ENCODE measurements around the gene TLE5. TPM values are rescaled to one million over a fixed set of nuclear protein-coding genes. Genes with fewer than 3 reads are reported as not detected.
"Not testable (repeated sequence)": the region's sequence is repeated elsewhere in the genome, so short reads cannot be mapped to it uniquely, and the experiment has no call there.

Gene TLE5
- total and polyA plus RNA-seq, 7 donors, result 561 to 714 (median 588) TPM

DNA sequence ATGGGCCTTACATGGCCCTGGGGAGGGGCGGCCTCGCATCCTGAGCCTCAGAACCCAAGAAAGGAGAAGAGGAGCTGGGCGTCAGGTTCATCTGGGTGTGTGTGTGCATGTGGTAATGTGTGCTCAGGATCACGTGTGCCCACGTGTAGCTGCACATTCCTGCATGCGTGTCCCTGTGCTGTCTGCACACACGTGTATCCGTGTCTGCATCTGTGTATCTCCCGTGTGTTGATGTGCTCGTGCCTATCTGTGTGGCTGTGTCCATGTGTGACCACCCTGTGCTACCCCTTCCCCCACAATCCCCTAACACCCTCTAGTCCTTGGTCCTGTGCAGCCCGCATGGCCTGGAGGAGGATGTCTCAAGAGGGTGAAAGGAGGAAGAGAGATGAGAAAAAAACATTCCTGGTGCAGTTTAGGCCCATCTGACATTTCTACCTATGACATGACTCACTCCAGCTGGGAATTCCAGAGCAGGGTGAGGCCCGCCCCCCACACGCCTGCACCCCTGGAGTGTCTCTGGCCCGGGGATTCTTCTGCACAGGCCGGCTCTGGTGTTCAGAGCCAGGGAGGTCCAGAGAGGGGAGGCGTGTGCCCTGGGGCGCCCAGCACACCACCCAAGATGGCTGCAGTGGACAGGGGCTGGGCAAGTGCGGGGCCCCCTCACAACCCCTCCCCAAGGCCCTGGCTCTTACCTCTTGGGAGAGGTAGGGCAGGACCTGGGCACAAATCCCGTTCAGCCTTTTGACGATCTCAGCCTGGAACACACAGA lies 7.1 kb downstream of the TLE5 start:
- Histone ChIP-seq H3K4me3 (no peak overlapping the region), H3K27me3 (no peaks in the 10 kb centered on the region), H3K36me3 (peaks cover 17 to 64% (median 43%) of the 10 kb centered on the region in 4 donors), H3K27ac (peak overlapping the region; percentile 86 to 99 (median 96)), H3K9me3 (no peaks in the 10 kb centered on the region), H3K4me1 (peaks cover 4 to 57% (median 53%) of the 10 kb centered on the region in 4 donors)
- no peak for TF ChIP-seq CTCF (IDR thresholded peaks at IDR 0.05)
- no peak for TF ChIP-seq POLR2AphosphoS5 (IDR thresholded peaks at IDR 0.05)
- TF ChIP-seq POLR2A (IDR thresholded peaks at IDR 0.05), result no peak
- no peak for TF ChIP-seq EP300 (IDR thresholded peaks at IDR 0.05)
- 67 to 83% methylated on average over 20 of the region's 20 CpGs for WGBS, 2 donors
- intact Hi-C loops (cut with DNase I), result no loop called here
- no peak for DNase-seq

- 77 to 84% methylated on average over 4 of the region's 4 CpGs for WGBS, 2 donors
- DNase-seq, result no peak
- H3K9me3 ChIP-seq, result no peaks in the 10 kb centered on the region
- H3K27ac ChIP-seq, result peak overlapping the region; percentile 31 to 99 (median 67)
- TF ChIP-seq POLR2AphosphoS5 (IDR thresholded peaks at IDR 0.05), result no peak
- TF ChIP-seq CTCF (IDR thresholded peaks at IDR 0.05), result no peak
- TF ChIP-seq EP300 (IDR thresholded peaks at IDR 0.05), result no peak
- no peak for TF ChIP-seq POLR2A (IDR thresholded peaks at IDR 0.05)
- intact Hi-C loops (cut with DNase I), result no loop called here
- no peaks in the 10 kb centered on the region for H3K27me3 ChIP-seq
- peaks cover 13 to 57% (median 37%) of the 10 kb centered on the region in 4 donors for H3K36me3 ChIP-seq
- no peak overlapping the region for H3K4me3 ChIP-seq
- peaks cover 4 to 50% (median 46%) of the 10 kb centered on the region in 4 donors for H3K4me1 ChIP-seq
Measured at GRCh38 chr19:3054265-3054971, 7.9 kb downstream of the TLE5 start.

GRCh38 chr19:3053780-3054179 lies 8.5 kb downstream of the TLE5 start:
- intact Hi-C loops (cut with DNase I), result no loop called here
- Histone ChIP-seq H3K4me3 (no peak overlapping the region), H3K4me1 (peaks cover 4 to 43% (median 40%) of the 10 kb centered on the region in 4 donors), H3K27me3 (no peaks in the 10 kb centered on the region), H3K9me3 (no peaks in the 10 kb centered on the region), H3K36me3 (peaks cover 10 to 51% (median 30%) of the 10 kb centered on the region in 4 donors), H3K27ac (peak overlapping the region in 3 of 4 donors; percentile 31 to 96 (median 38))
- DNase-seq, result no peak
- WGBS, 2 donors, result 87 to 91% methylated on average over 21 of the region's 21 CpGs
- no peak for TF ChIP-seq POLR2A (IDR thresholded peaks at IDR 0.05)
- TF ChIP-seq POLR2AphosphoS5 (IDR thresholded peaks at IDR 0.05), result no peak
- TF ChIP-seq CTCF (IDR thresholded peaks at IDR 0.05), result no peak
- TF ChIP-seq EP300 (IDR thresholded peaks at IDR 0.05), result no peak

GRCh38 chr19:3053218-3053621 lies 9.1 kb downstream of the TLE5 start:
- WGBS, 2 donors, result 68 to 70% methylated on average over 15 of the region's 15 CpGs
- Histone ChIP-seq H3K9me3 (no peaks in the 10 kb centered on the region), H3K36me3 (peaks cover 10 to 45% (median 27%) of the 10 kb centered on the region in 4 donors), H3K27me3 (no peaks in the 10 kb centered on the region), H3K4me3 (no peak overlapping the region), H3K27ac (peak overlapping the region in 1 of 4 donors; percentile 96), H3K4me1 (peaks cover 4 to 39% (median 35%) of the 10 kb centered on the region in 4 donors)
- no peak for DNase-seq
- intact Hi-C loops (cut with DNase I), result no loop called here
- TF ChIP-seq CTCF (IDR thresholded peaks at IDR 0.05) (no peak), POLR2A (IDR thresholded peaks at IDR 0.05) (no peak), POLR2AphosphoS5 (IDR thresholded peaks at IDR 0.05) (no peak), EP300 (IDR thresholded peaks at IDR 0.05) (no peak)

DNA sequence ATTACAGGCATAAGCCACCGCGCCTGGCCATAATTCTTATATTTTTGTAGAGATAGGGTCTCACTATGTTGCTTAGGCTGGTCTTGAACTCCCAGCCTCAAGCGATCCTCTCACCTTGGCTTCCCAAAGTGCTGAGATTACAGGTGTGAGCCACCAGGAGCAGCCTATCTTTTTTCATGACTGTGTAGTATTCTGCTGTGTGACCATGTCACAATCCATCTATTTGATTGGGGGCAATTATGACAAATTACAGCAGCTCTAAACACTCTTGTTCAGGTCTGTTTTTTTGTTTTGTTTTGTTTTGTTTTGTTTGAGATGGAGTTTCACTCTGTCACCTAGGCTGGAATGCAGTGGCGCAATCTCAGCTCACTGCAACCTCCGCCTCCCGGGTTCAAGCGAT lies 12.3 kb downstream of the TLE5 start:
- H3K9me3 ChIP-seq; H3K4me3 ChIP-seq; intact Hi-C loops (cut with DNase I); H3K27ac ChIP-seq; DNase-seq; H3K27me3 ChIP-seq: not testable (repeated sequence)
- H3K4me1 ChIP-seq, result peaks cover 0 to 26% (median 19%) of the 10 kb centered on the region in 4 donors
- H3K36me3 ChIP-seq, result peaks cover under 1 to 20% (median 16%) of the 10 kb centered on the region in 4 donors
- WGBS, 2 donors, result 96 to 98% methylated on average over 7 of the region's 7 CpGs

Data from sigmoid colon (tissue), 7 donors.